NCI-H128 (cell line): ENCODE data around the gene ZNF43.
"Not testable (repeated sequence)": the region's sequence is repeated elsewhere in the genome, so short reads cannot be mapped to it uniquely, and the experiment has no call there.

Experiments used
- DNase-seq: peaks from one replicate; lab custom pipeline; 2025; ENCODE audit not compliant: unreplicated experiment; lab: John Stamatoyannopoulos, UW

Gene ZNF43

DNA sequence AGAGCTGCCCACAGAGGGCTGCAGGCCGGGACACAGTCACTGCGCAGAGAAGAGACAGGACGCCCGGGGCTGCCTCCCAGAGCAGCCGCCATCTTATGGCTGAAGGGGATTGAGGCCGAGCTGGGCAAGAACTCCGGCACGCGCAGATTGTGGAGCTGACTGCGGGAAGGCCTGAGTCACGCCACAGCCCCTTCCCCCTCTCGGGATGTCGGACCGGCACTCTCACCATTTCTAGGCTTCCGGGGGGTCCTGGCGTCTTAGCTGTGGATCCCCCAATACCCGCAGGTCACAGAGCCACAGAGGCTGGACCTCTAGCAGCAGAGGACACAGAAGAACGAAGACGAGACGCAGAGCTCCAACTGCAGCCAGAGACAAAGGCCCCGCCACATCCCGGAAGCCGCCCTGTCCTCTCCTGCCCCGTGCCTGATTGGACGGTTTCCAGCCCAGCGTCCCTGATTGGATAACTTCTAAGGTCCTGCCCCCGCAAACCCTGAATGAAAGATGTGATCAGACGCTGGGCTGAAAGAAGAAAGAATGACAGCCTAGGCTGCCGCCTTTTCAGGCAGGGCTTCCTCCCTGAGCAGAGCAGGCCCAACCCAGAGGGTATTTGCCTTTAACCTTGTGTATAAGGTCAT lies at the start of gene ZNF43:
TSS of gene ZNF43 (minus strand) at position 373 of the 635 bp plus-strand sequence. CDS start at position 229, 144 bp downstream.
- DNase-seq: peak; percentile 90

DNA sequence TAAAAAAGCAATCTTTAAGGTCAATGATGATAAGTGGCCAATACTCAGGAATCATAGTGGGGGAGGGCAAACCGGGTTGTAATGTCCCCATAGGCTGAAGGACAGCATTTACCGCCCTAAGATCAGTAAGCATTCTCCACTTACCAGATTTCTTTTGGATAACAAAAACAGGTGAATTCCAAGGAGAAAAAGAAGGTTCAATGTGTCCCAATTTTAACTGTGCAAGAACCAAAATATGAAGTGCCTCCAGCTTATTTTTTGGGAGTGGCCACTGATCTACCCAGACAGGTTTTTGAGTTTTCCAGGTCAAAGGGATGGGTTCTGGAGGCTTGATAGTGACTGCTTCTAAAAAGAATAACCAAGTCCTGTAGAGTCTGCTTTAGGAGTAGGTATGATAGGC lies 49.5 kb upstream of the ZNF43 start:
- DNase-seq: not testable (repeated sequence)

DNA sequence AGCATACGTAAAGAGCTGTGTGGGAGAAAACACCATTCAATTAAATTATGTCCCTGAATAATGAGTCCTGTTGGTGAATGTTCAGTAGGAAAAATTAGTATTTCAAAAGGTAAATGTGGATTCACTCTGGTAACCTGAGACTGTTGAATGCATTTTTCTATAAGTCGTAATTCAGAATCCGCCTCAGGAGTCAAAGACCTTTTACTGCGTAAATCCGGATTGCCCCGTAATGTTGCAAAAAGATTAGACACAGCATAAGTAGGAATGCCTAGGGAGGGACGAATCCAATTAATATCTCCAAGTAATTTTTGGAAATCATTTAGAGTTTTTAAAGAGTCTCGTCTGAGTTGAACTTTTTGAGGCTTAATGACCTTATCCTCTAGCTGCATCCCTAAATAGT lies 48.8 kb upstream of the ZNF43 start:
- not testable (repeated sequence) for DNase-seq

DNA sequence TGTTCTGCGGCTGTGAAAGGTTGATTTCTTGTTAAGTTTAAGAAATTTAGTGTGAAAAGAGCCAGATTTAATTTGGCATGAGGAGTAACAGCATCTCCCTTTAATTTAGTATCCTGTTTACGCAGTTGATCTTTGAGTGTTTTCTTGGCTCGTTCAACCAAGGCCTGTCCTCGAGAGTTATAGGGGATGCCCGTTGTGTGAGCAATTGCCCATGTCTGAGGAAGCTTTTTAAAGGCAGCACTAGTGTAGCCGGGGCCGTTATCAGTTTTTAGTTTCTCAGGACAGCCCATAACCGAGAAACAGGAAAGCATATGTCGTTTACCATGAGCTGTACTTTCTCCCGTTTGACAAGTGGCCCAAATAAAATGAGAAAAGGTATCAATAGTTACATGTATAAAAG lies 47.5 kb upstream of the ZNF43 start:
- no peak for DNase-seq

DNA sequence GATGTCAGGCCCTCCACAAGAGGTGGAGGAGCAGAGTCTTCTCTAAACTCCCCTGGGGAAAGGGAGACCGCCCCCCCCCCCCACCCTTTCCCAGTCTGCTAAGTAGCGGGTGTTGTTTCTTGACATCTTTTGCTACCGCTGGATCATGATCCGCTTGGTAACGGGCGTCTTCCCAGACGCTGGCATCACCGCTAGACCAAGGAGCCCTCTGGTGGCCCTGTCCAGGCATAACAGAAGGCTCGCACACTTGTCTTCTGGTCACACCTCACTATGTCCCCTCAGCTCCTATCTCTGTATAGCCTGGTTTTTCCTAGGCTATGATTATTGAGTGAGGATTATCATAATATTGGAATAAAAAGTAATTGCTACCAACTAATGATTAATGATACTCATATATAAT lies 44.8 kb upstream of the ZNF43 start:
- not testable (repeated sequence) for DNase-seq

DNA sequence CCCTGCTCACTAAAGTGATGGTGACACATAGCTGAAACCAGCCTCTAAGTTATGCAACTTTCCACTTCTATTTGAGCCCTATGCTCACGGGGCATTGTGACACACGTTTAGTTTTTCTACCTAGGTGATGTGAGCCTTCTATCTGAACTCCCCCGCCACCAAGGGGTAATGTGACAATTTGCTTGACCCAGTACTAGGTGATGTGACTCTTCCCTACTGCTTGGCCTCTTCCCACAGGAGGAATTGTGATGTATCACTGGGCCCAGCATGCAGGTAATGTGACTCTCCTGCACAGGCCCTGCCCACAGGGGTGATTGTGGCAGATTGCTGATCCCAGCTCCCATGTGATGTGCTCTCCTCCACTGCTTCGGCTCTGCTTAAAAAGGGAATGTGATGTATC lies 42.7 kb upstream of the ZNF43 start:
- DNase-seq: no peak

DNA sequence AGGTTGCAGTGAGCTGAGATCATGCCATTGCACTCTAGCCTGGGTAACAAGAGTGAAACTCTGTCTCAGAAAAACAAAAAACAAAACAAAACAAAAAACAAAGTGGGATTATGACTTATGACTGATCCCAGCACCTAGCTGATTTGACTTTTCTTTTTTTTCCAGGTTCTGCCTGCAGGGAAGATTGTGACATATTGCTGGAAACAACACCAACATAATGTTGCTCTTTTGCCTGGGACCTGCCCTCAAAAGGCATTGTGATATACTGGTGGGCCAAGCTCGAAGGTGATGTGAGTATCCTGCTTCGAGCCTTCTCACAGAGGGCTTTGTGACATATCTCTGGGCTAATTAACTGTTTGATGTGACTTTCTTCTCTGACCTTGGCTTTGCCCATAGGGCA lies 42.0 kb upstream of the ZNF43 start:
- DNase-seq: no peak

DNA sequence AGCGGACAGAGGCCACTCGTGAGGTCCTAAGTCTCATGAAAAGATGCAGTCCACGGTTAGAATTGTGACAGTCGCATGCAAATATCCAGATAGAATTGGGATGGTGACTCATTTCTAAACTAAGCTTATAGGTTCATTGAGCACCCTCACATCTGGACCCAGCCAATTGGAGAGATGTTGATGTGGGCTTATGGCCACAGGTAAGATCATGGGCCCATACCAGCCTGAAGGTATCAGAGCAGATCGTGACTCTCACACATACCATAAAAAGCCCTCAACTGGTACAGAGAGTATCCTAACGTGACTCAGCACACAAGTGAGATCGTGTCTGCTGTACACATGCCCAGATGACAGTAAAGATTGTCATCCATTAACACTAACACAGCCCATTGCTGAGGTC lies 40.6 kb upstream of the ZNF43 start:
- DNase-seq: not testable (repeated sequence)

DNA sequence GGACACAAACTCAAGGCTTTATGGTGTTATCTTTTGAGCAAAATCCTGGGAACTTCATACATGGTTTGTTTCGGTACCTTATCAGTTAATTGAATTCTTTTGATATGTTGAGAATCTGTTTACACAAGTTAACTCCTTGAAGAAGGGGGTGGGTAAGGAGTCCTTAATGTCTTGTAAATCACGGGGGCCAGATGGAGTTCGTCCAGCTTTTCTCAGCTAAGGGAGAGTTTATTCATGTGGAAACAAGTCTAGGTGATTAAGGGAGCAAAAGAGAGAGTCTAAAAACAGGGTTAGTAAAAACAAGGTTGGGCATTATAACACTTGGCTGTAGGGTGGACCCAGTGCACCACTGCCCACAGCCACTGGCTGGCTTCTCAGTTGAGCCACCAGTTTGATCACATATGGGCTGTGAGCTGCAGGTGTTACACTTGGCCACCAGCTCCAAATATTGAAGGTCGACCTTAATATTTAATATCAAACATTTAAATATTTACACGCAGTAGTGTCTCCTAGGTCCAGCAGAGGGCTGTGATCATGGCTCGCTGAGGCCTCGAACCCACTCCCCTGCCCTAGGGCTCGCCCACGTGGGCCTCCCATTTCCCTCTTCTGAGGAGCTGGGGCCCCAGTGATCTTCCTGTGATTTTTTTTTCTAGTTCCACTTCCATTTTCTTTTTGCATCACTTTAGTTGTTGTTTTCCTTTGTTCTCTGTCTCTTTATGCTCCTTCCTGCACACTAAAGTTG lies 21.0 kb upstream of the ZNF43 start:
- no peak for DNase-seq

DNA sequence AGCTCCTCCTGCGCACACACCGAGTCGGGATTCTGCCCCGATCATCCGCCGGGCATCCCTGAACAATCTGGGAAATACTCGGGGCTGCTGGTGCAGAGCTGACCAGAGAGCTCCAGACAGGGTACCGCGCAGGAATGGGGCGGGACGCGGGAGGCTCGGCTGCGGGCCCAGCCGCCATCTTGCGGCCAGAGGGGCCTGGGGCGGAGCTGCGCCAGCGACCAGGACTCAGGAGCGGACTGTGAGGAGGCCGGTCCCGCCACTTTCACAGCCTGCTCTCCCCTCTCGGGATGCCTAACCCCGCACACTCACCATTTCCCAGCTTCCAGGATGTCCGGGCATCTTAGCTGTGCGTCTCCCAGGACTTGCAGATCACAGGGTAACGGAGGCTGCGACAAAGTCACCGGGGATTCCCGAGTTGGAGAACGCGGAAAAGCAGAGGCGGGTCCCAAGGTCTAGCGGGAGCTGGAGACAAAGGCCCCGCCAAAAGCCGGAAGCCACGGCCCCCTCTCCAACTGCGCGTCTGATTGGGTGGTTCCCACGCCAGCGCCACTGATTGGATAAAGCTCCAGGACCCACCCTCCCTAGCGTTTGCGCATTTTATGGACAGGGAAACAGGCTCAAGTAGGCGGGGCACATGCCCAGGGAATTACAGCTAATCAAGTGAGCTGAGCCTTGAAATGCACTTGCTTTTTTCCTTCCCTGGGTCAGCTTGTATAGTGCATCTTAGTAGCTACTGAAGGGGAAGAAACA lies 15.8 kb upstream of the ZNF43 start:
- DNase-seq: peak; percentile 94

DNA sequence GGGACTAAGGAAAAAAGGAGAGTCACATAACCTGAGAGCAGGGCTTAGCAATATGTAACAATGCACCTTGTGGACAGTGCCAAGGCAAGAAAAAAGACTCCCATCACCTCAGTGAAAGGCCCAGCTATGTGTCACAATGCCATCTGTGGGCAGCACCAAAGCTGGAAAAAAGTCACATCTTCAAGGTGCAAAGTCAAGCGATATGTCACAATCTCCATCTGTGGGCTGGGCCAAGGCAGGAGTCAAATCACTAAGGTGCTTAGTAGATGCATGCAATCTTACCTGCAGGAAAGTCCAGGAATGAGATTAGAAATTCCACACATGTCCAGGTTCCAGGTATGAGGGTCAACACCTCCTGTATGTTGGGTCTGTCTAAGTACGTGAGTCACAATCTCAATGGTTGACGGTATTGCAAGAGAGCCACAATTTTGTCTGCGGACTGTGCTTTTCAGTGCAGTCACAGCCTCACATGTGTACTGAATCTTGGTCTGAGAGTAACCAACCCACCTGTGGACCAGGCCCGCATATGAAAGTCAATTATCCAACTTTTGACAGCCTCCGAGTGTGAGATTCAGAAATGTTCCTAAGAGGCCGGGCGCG lies 14.8 kb upstream of the ZNF43 start:
- no peak for DNase-seq

DNA sequence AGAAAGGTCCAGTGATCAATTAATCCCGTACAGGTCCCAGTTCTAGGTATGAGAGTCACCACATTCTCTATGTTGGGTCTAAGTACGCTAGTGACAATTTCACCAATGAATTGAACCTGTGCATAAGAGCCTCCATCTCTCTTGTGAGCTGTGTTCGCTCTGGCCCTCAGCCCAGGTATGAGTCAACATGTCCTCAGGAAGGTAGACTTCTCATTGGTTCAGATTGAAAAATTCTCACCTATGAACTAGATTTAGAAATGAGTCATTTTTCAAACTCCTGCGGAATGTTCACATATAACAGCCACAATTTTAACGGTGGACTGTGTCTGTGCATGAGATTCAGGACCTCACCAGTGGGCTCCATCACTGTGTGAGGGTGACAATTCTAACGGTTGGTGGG lies 12.7 kb upstream of the ZNF43 start:
- no peak for DNase-seq

DNA sequence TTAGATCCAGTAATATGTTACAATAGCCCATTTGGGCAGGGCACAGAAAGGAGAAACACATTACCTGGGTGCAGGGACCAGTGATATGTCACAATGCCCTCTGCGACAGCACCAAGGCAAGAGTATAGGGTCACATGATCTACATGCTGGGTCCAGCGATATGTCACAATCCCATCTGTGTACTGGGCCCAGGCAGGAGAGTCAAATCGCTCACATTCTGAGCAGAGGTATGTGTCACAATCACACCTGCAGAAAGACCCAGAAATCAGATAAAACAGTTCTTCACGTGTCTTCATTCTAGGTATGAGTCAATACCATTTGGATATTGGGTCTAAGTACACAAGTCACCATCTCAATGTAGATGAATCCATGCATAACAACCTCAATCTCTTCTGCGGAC lies 7.1 kb upstream of the ZNF43 start:
- DNase-seq: no peak

DNA sequence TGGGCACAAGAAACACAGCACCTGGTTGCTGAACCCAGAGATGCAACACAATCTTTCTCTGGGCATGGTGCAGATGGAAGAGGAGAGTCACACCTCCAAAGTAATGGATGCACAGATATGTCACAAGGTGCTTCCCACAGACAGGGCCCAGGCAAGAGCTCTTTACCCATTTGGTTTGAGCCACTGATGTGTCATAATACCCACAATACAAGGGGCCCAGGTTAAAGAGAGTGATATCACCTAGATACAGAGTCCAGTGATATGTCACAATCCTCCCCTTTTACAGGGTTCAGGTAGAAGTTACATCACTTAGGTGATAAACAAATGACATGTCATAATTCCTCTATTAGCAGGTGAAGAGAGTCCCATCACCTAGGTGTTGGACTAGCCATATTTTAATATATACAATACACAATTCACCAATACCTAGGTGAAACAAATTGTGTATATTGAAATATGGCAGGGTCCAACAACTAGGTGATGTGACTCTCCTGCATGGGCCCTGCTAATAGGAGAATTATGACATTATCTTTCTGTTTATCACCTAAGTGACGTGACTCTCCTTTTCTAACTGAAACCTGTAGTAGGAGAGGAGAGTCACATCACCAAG lies 5.6 kb upstream of the ZNF43 start:
- DNase-seq: no peak

DNA sequence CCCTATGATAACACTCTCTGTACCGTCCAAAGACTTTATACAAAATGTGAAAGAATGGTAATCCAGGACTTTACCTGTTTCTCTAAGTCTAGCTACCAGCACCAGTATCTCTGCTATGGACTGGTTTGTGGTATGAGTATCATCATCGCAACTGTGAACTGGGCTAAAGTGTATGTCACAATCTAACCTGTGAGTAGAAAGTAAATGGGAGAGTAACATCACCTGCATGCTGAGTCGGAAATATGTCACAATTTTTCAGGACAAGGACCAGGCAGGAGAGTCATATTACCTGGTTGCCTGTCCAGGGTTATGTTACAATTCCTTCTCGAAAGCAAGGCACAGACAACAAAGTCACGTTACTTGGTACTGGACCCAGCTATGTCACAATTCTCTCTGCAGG lies 5.1 kb upstream of the ZNF43 start:
- no peak for DNase-seq

DNA sequence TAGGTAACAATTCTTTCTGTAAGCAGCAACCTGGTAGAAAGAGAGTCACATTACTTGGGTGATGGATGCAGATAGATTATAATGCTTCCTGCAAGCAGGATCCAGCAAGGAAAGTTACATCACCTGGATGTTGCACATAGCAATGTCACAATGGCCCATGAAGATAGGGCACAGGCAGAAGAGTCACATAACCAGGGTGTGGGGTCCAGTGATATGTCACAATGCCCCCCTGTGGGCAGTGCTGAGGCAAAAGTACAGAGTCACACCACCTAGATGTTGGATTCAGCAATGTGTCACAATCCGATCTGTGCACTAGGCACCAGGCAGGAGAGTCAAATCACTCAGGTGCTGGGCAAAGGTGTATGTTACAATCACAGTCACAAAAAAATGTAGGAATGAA lies 4.0 kb upstream of the ZNF43 start:
- no peak for DNase-seq

DNA sequence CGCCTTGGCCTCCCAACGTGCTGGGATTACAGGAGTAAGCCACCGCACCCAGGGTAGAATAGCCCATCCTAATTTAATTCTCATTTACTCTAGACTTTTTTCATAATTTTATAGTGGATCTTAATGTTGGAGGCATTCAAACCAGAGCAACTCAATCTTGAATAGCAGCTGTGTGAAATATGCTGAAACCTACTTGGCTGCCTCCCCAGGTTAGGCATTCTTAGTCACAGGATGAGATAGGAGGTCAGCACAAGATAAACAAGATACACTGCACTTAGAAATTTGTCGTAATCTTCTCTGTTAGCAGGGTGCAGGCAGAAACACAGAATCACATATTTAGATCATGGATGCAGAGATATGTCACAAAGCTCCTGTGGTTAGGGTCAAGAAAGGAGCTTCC lies 2.7 kb upstream of the ZNF43 start:
- DNase-seq: no peak

DNA sequence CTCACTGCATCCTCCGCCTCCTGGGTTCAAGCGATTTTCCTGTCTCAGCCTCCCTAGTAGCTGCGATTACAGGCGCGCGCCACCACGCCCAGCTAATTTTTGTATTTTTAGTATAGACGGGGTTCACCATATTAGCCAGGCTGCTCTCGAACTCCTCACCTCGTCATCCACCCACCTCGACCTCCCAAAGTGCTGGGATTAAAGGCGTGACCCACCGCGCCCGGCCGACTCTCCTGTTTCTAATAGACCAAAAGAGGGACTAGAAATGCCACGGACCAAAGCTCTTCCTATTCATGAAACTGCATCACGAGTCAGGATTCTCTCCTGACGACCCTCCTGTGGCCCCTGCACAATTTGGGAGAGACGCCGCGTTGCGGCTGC lies 563 bp downstream of the ZNF43 start:
- DNase-seq: no peak

DNA sequence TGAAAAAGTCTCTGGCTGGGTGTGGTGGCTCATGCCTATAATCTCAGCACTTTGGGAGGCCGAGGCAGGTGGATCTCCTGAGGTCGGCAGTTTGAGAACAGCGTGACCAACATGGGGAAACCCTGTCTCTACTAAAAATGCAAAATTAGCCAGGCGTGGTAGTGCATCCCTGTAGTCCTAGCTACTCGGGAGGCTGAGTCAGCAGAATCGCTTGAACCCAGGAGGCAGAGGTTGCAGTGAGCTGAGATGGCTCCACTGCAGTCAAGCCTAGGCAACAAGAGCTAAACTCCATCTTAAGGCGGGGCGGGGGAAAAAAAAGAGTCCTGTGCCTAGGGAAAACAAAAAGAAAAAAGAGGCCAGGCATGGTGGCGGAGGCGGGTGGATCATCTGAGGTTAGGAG lies 2.2 kb downstream of the ZNF43 start:
- DNase-seq: no peak

DNA sequence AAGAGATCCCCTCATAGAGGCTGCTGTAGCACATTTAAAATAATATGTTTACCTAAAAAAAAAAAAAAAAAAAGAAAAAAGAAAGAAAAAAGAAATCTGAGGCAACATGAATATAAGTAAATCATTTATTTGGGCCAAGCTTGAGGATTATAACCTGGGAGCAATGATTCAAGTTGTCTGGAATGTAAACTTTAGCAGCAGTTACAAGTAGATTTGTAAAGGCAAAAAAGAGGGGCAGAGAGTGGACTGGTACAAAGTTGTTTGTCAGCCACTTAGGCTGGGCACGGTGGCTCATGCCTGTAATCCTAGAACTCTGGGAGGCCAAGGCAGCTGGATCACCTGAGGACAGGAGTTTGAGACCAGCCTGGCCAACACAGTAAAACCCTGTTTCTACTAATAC lies 11.3 kb downstream of the ZNF43 start:
- DNase-seq: no peak

DNA sequence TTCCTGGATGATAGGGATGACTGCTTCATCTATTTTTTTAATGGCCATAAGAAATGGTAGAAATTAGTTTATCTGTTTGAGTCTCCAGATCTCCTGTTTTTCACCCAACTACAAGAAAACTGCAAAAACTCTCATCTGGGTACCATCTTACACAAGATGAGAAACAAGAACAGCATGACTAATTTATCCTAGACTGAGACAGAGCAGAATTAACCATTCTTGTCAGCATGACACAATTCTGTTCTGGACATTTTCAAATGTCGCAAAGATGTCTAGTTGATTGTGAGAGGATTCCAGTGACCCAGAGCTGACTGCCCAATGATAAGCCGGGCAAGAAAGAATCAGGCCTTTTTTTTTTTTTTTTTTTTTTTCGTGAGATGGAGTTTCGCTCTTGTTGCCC lies 12.8 kb downstream of the ZNF43 start:
- DNase-seq: no peak
